Measurements from ENCODE around the gene ELAVL2.

Gene ELAVL2

GRCh38 chr9:23717505-23717904 is 108.5 kb downstream of the ELAVL2 start:
- TF ChIP-seq CTCF (IDR thresholded peaks at IDR 0.05; ENCODE audit: low read depth, low read length): no peak
- no peak for DNase-seq (ENCODE audit: extremely low read depth, low read depth)

GRCh38 chr9:23707249-23707648 is 118.8 kb downstream of the ELAVL2 start:
- DNase-seq (ENCODE audit: extremely low read depth, low read depth): no peak
- no peak for TF ChIP-seq CTCF (IDR thresholded peaks at IDR 0.05; ENCODE audit: low read depth, low read length)

GRCh38 chr9:23702311-23702922 is 123.6 kb downstream of the ELAVL2 start:
- no peak for TF ChIP-seq CTCF (IDR thresholded peaks at IDR 0.05; ENCODE audit: low read depth, low read length)
- no peak for DNase-seq (ENCODE audit: extremely low read depth, low read depth)

GRCh38 chr9:23701291-23701690 is 124.7 kb downstream of the ELAVL2 start:
- no peak for DNase-seq (ENCODE audit: extremely low read depth, low read depth)
- TF ChIP-seq CTCF (IDR thresholded peaks at IDR 0.05; ENCODE audit: low read depth, low read length): no peak

GRCh38 chr9:23700359-23700758 is 125.7 kb downstream of the ELAVL2 start:
- TF ChIP-seq CTCF (IDR thresholded peaks at IDR 0.05; ENCODE audit: low read depth, low read length): no peak
- no peak for DNase-seq (ENCODE audit: extremely low read depth, low read depth)

GRCh38 chr9:23698161-23698560 is 127.9 kb downstream of the ELAVL2 start:
- no peak for DNase-seq (ENCODE audit: extremely low read depth, low read depth)
- TF ChIP-seq CTCF (IDR thresholded peaks at IDR 0.05; ENCODE audit: low read depth, low read length): no peak

GRCh38 chr9:23695572-23695971 is 130.5 kb downstream of the ELAVL2 start:
- no peak for DNase-seq (ENCODE audit: extremely low read depth, low read depth)
- TF ChIP-seq CTCF (IDR thresholded peaks at IDR 0.05; ENCODE audit: low read depth, low read length): no peak
